ENCODE data around the gene PDCD6IP. TPM values are rescaled to one million over a fixed set of nuclear protein-coding genes. Genes with fewer than 3 reads are reported as not detected.
"Not testable (repeated sequence)": the region's sequence is repeated elsewhere in the genome, so short reads cannot be mapped to it uniquely, and the experiment has no call there.

PDCD6IP gene
- total and polyA plus RNA-seq, 2 experiments from 2014 or later = 45.1 to 185 TPM

- no peak overlapping the region for H3K4me3 ChIP-seq
- H3K4me1 Mint-ChIP-seq = no peaks in the 10 kb centered on the region
- no peak for ATAC-seq
- no peaks in the 10 kb centered on the region for H3F3A ChIP-seq (replicated peaks; ENCODE audit: low read depth)
- no peaks in the 10 kb centered on the region for H3K4me1 ChIP-seq (ENCODE audit: insufficient read depth)
- H3K27me3 ChIP-seq (ENCODE audit: insufficient read depth) = no peaks in the 10 kb centered on the region
- H4K20me1 ChIP-seq (replicated peaks; ENCODE audit: insufficient read depth) = no peaks in the 10 kb centered on the region; the same call in 1 of the 2 replicates
- H3K4me2 ChIP-seq = no peak overlapping the region
- DNase-seq (ENCODE audit: low spot score) = no peak
- H3K79me2 ChIP-seq (replicated peaks; ENCODE audit: insufficient read depth) = no peaks in the 10 kb centered on the region
- H3K27ac Mint-ChIP-seq = no peak overlapping the region
- no peaks in the 10 kb centered on the region for H3K9me3 Mint-ChIP-seq
- H3K9me2 ChIP-seq (ENCODE audit: insufficient read depth) = no peaks in the 10 kb centered on the region
- H3K4me3 Mint-ChIP-seq = no peak overlapping the region
- H3K36me3 Mint-ChIP-seq (ENCODE audit: low read depth) = no peaks in the 10 kb centered on the region
- H3K27ac ChIP-seq (ENCODE audit: low read depth) = no peak overlapping the region
- H3K36me3 ChIP-seq (ENCODE audit: insufficient read depth) = no peaks in the 10 kb centered on the region
- H2AFZ ChIP-seq = peak overlapping the region; percentile 77
- peaks cover 2% of the 10 kb centered on the region for H3K27me3 Mint-ChIP-seq (ENCODE audit: insufficient read depth, low read depth, poor library complexity)
- TF ChIP-seq, protein P1, sequence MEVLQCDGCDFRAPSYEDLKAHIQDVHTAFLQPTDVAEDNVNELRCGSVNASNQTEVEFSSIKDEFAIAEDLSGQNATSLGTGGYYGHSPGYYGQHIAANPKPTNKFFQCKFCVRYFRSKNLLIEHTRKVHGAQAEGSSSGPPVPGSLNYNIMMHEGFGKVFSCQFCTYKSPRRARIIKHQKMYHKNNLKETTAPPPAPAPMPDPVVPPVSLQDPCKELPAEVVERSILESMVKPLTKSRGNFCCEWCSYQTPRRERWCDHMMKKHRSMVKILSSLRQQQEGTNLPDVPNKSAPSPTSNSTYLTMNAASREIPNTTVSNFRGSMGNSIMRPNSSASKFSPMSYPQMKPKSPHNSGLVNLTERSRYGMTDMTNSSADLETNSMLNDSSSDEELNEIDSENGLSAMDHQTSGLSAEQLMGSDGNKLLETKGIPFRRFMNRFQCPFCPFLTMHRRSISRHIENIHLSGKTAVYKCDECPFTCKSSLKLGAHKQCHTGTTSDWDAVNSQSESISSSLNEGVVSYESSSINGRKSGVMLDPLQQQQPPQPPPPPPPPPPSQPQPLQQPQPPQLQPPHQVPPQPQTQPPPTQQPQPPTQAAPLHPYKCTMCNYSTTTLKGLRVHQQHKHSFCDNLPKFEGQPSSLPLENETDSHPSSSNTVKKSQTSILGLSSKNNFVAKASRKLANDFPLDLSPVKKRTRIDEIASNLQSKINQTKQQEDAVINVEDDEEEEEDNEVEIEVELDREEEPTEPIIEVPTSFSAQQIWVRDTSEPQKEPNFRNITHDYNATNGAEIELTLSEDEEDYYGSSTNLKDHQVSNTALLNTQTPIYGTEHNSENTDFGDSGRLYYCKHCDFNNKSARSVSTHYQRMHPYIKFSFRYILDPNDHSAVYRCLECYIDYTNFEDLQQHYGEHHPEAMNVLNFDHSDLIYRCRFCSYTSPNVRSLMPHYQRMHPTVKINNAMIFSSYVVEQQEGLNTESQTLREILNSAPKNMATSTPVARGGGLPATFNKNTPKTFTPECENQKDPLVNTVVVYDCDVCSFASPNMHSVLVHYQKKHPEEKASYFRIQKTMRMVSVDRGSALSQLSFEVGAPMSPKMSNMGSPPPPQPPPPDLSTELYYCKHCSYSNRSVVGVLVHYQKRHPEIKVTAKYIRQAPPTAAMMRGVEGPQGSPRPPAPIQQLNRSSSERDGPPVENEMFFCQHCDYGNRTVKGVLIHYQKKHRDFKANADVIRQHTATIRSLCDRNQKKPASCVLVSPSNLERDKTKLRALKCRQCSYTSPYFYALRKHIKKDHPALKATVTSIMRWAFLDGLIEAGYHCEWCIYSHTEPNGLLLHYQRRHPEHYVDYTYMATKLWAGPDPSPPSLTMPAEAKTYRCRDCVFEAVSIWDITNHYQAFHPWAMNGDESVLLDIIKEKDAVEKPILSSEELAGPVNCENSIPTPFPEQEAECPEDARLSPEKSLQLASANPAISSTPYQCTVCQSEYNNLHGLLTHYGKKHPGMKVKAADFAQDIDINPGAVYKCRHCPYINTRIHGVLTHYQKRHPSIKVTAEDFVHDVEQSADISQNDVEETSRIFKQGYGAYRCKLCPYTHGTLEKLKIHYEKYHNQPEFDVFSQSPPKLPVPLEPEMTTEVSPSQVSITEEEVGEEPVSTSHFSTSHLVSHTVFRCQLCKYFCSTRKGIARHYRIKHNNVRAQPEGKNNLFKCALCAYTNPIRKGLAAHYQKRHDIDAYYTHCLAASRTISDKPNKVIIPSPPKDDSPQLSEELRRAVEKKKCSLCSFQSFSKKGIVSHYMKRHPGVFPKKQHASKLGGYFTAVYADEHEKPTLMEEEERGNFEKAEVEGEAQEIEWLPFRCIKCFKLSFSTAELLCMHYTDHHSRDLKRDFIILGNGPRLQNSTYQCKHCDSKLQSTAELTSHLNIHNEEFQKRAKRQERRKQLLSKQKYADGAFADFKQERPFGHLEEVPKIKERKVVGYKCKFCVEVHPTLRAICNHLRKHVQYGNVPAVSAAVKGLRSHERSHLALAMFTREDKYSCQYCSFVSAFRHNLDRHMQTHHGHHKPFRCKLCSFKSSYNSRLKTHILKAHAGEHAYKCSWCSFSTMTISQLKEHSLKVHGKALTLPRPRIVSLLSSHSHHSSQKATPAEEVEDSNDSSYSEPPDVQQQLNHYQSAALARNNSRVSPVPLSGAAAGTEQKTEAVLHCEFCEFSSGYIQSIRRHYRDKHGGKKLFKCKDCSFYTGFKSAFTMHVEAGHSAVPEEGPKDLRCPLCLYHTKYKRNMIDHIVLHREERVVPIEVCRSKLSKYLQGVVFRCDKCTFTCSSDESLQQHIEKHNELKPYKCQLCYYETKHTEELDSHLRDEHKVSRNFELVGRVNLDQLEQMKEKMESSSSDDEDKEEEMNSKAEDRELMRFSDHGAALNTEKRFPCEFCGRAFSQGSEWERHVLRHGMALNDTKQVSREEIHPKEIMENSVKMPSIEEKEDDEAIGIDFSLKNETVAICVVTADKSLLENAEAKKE (CRISPR knock-in tag; IDR thresholded peaks at IDR 0.05) = no peak
- no peak for TF ChIP-seq ZNF331 (CRISPR knock-in tag; IDR thresholded peaks at IDR 0.05; ENCODE audit: low read depth)
- TF ChIP-seq JUNB (IDR thresholded peaks at IDR 0.05; ENCODE audit: unreplicated experiment) = no peak
- TF ChIP-seq POLR2AphosphoS5 (IDR thresholded peaks at IDR 0.05; ENCODE audit: low read depth) = no peak
- no peak for TF ChIP-seq ETS1 (IDR thresholded peaks at IDR 0.05)
- TF ChIP-seq EZH2 (IDR thresholded peaks at IDR 0.05; ENCODE audit: low read depth, unreplicated experiment) = no peak
- TF ChIP-seq CTCF (conservative IDR thresholded peaks at IDR 0.05; ENCODE audit: low read depth in 2 of 2) = no peak
- no peak for TF ChIP-seq NANOG (IDR thresholded peaks at IDR 0.05; ENCODE audit: borderline replicate concordance)
Observed at GRCh38 chr3:33779751-33780150, 18.7 kb upstream of the PDCD6IP start.

DNA sequence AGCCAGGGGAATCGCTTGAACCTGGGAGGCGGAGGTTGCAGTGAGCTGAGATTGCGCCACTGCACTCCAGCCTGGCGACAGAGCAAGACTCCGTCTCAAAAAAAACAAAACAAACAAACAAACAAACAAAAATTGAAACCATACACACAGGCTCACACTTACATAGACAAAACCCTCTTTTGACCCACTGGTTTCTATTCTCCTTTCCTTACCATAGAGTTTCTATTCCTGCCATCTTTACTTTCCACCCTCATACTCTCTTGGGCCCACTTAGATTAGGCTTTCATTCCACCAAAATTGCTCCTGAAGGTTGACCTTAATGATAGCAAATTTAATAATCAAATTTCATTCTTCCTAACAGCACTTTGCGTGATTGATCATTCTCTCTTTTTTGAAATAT is 17.0 kb upstream of the PDCD6IP start:
- not testable (repeated sequence) for H3K4me3 ChIP-seq; DNase-seq (ENCODE audit: low spot score); H3K9me3 Mint-ChIP-seq; H3K4me2 ChIP-seq; H4K20me1 ChIP-seq (replicated peaks; ENCODE audit: insufficient read depth); H3K27me3 Mint-ChIP-seq (ENCODE audit: insufficient read depth, low read depth, poor library complexity); H3K27me3 ChIP-seq (ENCODE audit: insufficient read depth); H3K27ac ChIP-seq (ENCODE audit: low read depth); H3K4me3 Mint-ChIP-seq; H3K79me2 ChIP-seq (replicated peaks; ENCODE audit: insufficient read depth); H3K4me1 ChIP-seq (ENCODE audit: insufficient read depth); H3F3A ChIP-seq (replicated peaks; ENCODE audit: low read depth); H2AFZ ChIP-seq; ATAC-seq; H3K36me3 Mint-ChIP-seq (ENCODE audit: low read depth); H3K9me2 ChIP-seq (ENCODE audit: insufficient read depth); H3K36me3 ChIP-seq (ENCODE audit: insufficient read depth); H3K27ac Mint-ChIP-seq; H3K4me1 Mint-ChIP-seq
